Panc1 (cell line): ENCODE data around the gene FAM53A. TPM values are rescaled to one million over a fixed set of nuclear protein-coding genes. Genes with fewer than 3 reads are reported as not detected.
A peak's percentile ranks its signal among the peaks of the same experiment; 100 is the strongest.

Experiments
- ATAC-seq: fragments of 200-7000 bp; cut with Tn5 transposase; 2 replicates; pipeline ENCODE4 v1.9.1; 2020; ENCODE audit warnings: mild to moderate bottlenecking, moderate library complexity
- BruUV-seq: library from RNA; stranded (reverse); fragments of 400-500 nt; replicated peaks from 2 replicates; lab custom pipeline; 2021; lab: Mats Ljungman, UMichigan
- CTCF ChIA-PET: fragments of 300-600 bp; sonication (Branson Sonifier 250); formaldehyde crosslinking; loops from one replicate; lab custom pipeline; 2022; ENCODE audit warnings: antibody characterized with exemption; lab: Charles Lee
- POLR2A ChIA-PET: fragments of 300-600 bp; sonication (Branson Sonifier 250); formaldehyde crosslinking; loops from one replicate; lab custom pipeline; 2022; ENCODE audit warnings: antibody characterized with exemption; lab: Charles Lee
- DNase-seq: peaks from one replicate; pipeline ENCODE4 v3.0.0-alpha.2; 2010; ENCODE audit warnings: low read depth, low spot score
- H3K27ac ChIP-seq: 2 replicates; pipeline ENCODE4 v1.5.1; 2011; ENCODE audit warnings: mild to moderate bottlenecking, low read length, inconsistent platforms
- H3K27me3 ChIP-seq: fragments of 200-500 bp; sonication (Bioruptor generic); 2 replicates; pipeline ENCODE4 v1.6.0; 2014; ENCODE audit warnings: low read length, inconsistent platforms; ENCODE audit not compliant: control insufficient read depth, insufficient read depth
- H3K36me3 ChIP-seq: fragments of 200-500 bp; sonication (Bioruptor generic); 2 replicates; pipeline ENCODE4 v1.5.1; 2014; ENCODE audit warnings: inconsistent platforms, mild to moderate bottlenecking, low read length, moderate library complexity; ENCODE audit not compliant: control insufficient read depth, insufficient read depth
- H3K4me1 ChIP-seq: 2 replicates; pipeline ENCODE4 v1.5.1; 2011; ENCODE audit warnings: inconsistent platforms, mild to moderate bottlenecking, low read length, moderate library complexity; ENCODE audit not compliant: control insufficient read depth, insufficient read depth
- H3K4me3 ChIP-seq, 2 experiments: 2 replicates each; pipeline ENCODE4 v1.5.1; 2011 to 2012; ENCODE audit warnings: low read depth in 2 of 2, low read length in 2 of 2, mild to moderate bottlenecking in 2 of 2, inconsistent platforms in 1 of 2, moderate library complexity in 1 of 2
- H3K9me3 ChIP-seq: fragments of 200-500 bp; sonication (Bioruptor generic); 2 replicates; pipeline ENCODE4 v1.5.1; 2014; ENCODE audit warnings: low read depth, mild to moderate bottlenecking, inconsistent platforms, low read length, moderate library complexity; ENCODE audit not compliant: control insufficient read depth, insufficient read depth
- CTCF ChIP-seq: fragments of 450-650 bp; IDR thresholded peaks from 2 replicates; pipeline ENCODE4 v1.5.1; 2017; ENCODE audit warnings: mild to moderate bottlenecking
- POLR2AphosphoS5 ChIP-seq: IDR thresholded peaks from 2 replicates; pipeline ENCODE4 v1.6.1; 2012; ENCODE audit warnings: mild to moderate bottlenecking, low read depth, low read length, moderate library complexity
- REST ChIP-seq, 2 experiments: IDR thresholded peaks; 2 replicates each; pipeline ENCODE4 v1.6.1; 2011 to 2012; ENCODE audit warnings: low read depth in 2 of 2, control low read depth in 1 of 2, low read length in 1 of 2, mild to moderate bottlenecking in 1 of 2, moderate library complexity in 1 of 2; ENCODE audit not compliant: insufficient read depth in 1 of 2
- SIN3A ChIP-seq: IDR thresholded peaks from 2 replicates; pipeline ENCODE4 v1.6.1; 2012; ENCODE audit warnings: low read depth, mild to moderate bottlenecking, low read length, moderate library complexity, borderline replicate concordance; ENCODE audit not compliant: insufficient read depth
- TCF7L2 ChIP-seq: IDR thresholded peaks from 2 replicates; pipeline ENCODE4 v1.6.1; 2011; ENCODE audit warnings: mild to moderate bottlenecking, low read depth, low read length, inconsistent platforms
- in situ Hi-C: cut with HindIII; loops from 2 replicates; pipeline ENCODE4 v1.10.0; 2016; ENCODE audit warnings: low sequenced_read_pairs, low pct_unique_long_range_greater_than_20kb
- intact Hi-C: fragments of 100-400 bp; cut with micrococcal nuclease; formaldehyde crosslinking; loops from one replicate; pipeline ENCODE4 v1.10.0; 2022; ENCODE audit not compliant: unreplicated experiment
- total RNA-seq: library from RNA; stranded (reverse); gene quantifications from one replicate; pipeline ENCODE4 v1.2.1, GENCODE V29; 2021; ENCODE audit not compliant: unreplicated experiment

The FAM53A gene
- total RNA-seq, 1 experiment from 2014 or later: 7.0 TPM

- ChIA-PET POLR2A (no interaction called here), CTCF (interaction anchor here (0.6 kb wide), 1 partner anchor 184 kb away, joined by 3 read pairs; no protein-coding TSS in a partner anchor)
- H3K36me3 ChIP-seq: no peaks in the 10 kb centered on the region
- in situ Hi-C loops (no loop called here), intact Hi-C loops (no loop called here)
- BruUV-seq: no TSS peak
- no peaks in the 10 kb centered on the region for H3K27me3 ChIP-seq
- ATAC-seq: peak; percentile 72
- no peak overlapping the region for H3K27ac ChIP-seq
- no peaks in the 10 kb centered on the region for H3K9me3 ChIP-seq
- no peak for DNase-seq
- no peak overlapping the region for H3K4me3 ChIP-seq
- H3K4me1 ChIP-seq: peaks cover 4% of the 10 kb centered on the region
- TF ChIP-seq REST (IDR thresholded peaks at IDR 0.05; ENCODE audit: insufficient read depth in 1 of 2, low read depth in 2 of 2, low read length in 1 of 2) (no peak), POLR2AphosphoS5 (no peak), CTCF (no peak), SIN3A (no peak), TCF7L2 (no peak)
These were observed 79.4 kb downstream of the FAM53A start for GRCh38 chr4:1604706-1605205.

- TF ChIP-seq TCF7L2 (no peak), REST (IDR thresholded peaks at IDR 0.05; ENCODE audit: insufficient read depth in 1 of 2, low read depth in 2 of 2, low read length in 1 of 2) (no peak), SIN3A (no peak), POLR2AphosphoS5 (no peak), CTCF (no peak)
- POLR2A ChIA-PET: no interaction called here
- Histone ChIP-seq H3K27ac (no peak overlapping the region), H3K4me1 (peaks cover 4% of the 10 kb centered on the region), H3K4me3 (no peak overlapping the region), H3K27me3 (no peaks in the 10 kb centered on the region), H3K36me3 (no peaks in the 10 kb centered on the region), H3K9me3 (no peaks in the 10 kb centered on the region)
- in situ Hi-C loops (no loop called here), intact Hi-C loops (no loop called here)
- CTCF ChIA-PET: interaction anchor here (0.6 kb wide), 1 partner anchor 184 kb away, joined by 3 read pairs; no protein-coding TSS in a partner anchor
- DNase-seq (no peak), ATAC-seq (no peak)
- BruUV-seq: no TSS peak
These were observed 79.9 kb downstream of the FAM53A start for GRCh38 chr4:1604181-1604705.
